Measurements from ENCODE around the gene WDR7.

WDR7 gene

GRCh38 chr18:57062178-57062577 is 411.0 kb downstream of the WDR7 start:
- no peak for TF ChIP-seq CTCF (conservative IDR thresholded peaks at IDR 0.05)
- H3K27ac ChIP-seq: no peak overlapping the region

GRCh38 chr18:57062844-57063243 is 411.7 kb downstream of the WDR7 start:
- no peak for TF ChIP-seq CTCF (conservative IDR thresholded peaks at IDR 0.05)
- no peak overlapping the region for H3K27ac ChIP-seq

GRCh38 chr18:57063601-57064103 is 412.5 kb downstream of the WDR7 start:
- H3K27ac ChIP-seq: no peak overlapping the region
- no peak for TF ChIP-seq CTCF (conservative IDR thresholded peaks at IDR 0.05)

GRCh38 chr18:57073501-57074187 is 422.5 kb downstream of the WDR7 start:
- no peak overlapping the region for H3K27ac ChIP-seq
- no peak for TF ChIP-seq CTCF (conservative IDR thresholded peaks at IDR 0.05)

- no peak overlapping the region for H3K27ac ChIP-seq
- no peak for TF ChIP-seq CTCF (conservative IDR thresholded peaks at IDR 0.05)
These were observed 424.7 kb downstream of the WDR7 start for GRCh38 chr18:57075716-57076400.

GRCh38 chr18:57077005-57077765 is 426.0 kb downstream of the WDR7 start:
- H3K27ac ChIP-seq: no peak overlapping the region
- no peak for TF ChIP-seq CTCF (conservative IDR thresholded peaks at IDR 0.05)

Measured in VCaP (cell line).